NB4 (cell line): ENCODE measurements around the gene PHC1.

Experiments used
- CTCF ChIP-seq: IDR thresholded peaks from one replicate; pipeline ENCODE4 v1.5.1; 2012; ENCODE audit warnings: low read depth, low read length
- MAX ChIP-seq: IDR thresholded peaks from 2 replicates; pipeline ENCODE4 v1.6.1; 2011; ENCODE audit warnings: low read depth, low read length
- MYC ChIP-seq: IDR thresholded peaks from 2 replicates; pipeline ENCODE4 v1.6.1; 2011; ENCODE audit warnings: low read depth, low read length
- POLR2A ChIP-seq: IDR thresholded peaks from 2 replicates; pipeline ENCODE4 v1.6.1; 2011; ENCODE audit warnings: mild to moderate bottlenecking; ENCODE audit not compliant: insufficient read length; ENCODE audit errors: extremely low read depth

- TF ChIP-seq CTCF (no peak), POLR2A (no peak), MYC (no peak), MAX (no peak)
Observed at GRCh38 chr12:8956772-8957171, 42.5 kb downstream of the PHC1 start.
